Purkinje cell (primary cell): ENCODE data around the gene CCNT2. TPM values are rescaled to one million over a fixed set of nuclear protein-coding genes. Genes with fewer than 3 reads are reported as not detected.

Source experiments
- polyA plus RNA-seq: library from polyadenylated mRNA; unstranded; fragments of >200 nt; fragmentation: Nextera tagmentation; gene quantifications from 2 replicates; pipeline ENCODE4 v1.2.1, GENCODE V29; 2014

The CCNT2 gene
- 20.7 and 29.0 TPM in 2 replicates for polyA plus RNA-seq

GRCh38 chr2:134918526-134919340 lies at the start of gene CCNT2:
CCNT2 (plus strand) TSS chr2:134918822; CDS start chr2:134918855, 33 bp downstream.

Other genes with a start within 250 kb of the CCNT2 start
- 1.6 and 3.3 TPM in 2 replicates for gene TMEM163, start 199.8 kb upstream of the CCNT2 start, polyA plus RNA-seq
- not detected in 2 replicates for gene ACMSD, start 80.2 kb upstream of the CCNT2 start, polyA plus RNA-seq
- 1.9 TPM in 1 of 2 replicates, not detected in the other for gene MAP3K19, start 128.6 kb downstream of the CCNT2 start, polyA plus RNA-seq
- gene RAB3GAP1, start 133.5 kb downstream of the CCNT2 start, polyA plus RNA-seq, result 40.2 and 51.4 TPM in 2 replicates